Ovary (tissue), 3 donors: ENCODE data around the gene MAST2.

Experiments
- CTCF ChIP-seq, 3 donors: fragments of 450-650 bp in 2 of 3; fragments of 200-600 bp in 1 of 3; IDR thresholded peaks; one replicate each; pipeline versions ENCODE4 v1.5.1 to v1.8.0; 2016 to 2022; ENCODE audit warnings: antibody characterized with exemption in 3 of 3, mild to moderate bottlenecking in 1 of 3
- EP300 ChIP-seq: sonication (generic); formaldehyde crosslinking; IDR thresholded peaks from one replicate; pipeline ENCODE4 v1.6.1; 2017; ENCODE audit warnings: antibody characterized with exemption
- POLR2A ChIP-seq: fragments of 450-650 bp; IDR thresholded peaks from one replicate; pipeline ENCODE4 v1.6.1; 2017; ENCODE audit warnings: antibody characterized with exemption, mild to moderate bottlenecking, moderate library complexity
- donor health status: DM: no; HTN: no; CAD: no.

GRCh38 chr1:45840704-45841103, 37.3 kb downstream of the MAST2 start:
- no peak for TF ChIP-seq CTCF (IDR thresholded peaks at IDR 0.05)
- no peak for TF ChIP-seq POLR2A
- TF ChIP-seq EP300, result no peak
